Stimulated activated memory B cell treated with anti-CD40 and anti-IgM and Interleukin-4, amounts not matched to agents 10 μg/mL and 1 μg/mL and 100 μg/mL, for 72 hours (primary cell): ENCODE measurements around the gene SLC6A9.

ENCODE experiments used
- ATAC-seq: fragments of 150-1000 bp; cut with Tn5 transposase; 2 replicates; pipeline ENCODE4 v1.10.0; 2021
- H3K27ac Mint-ChIP-seq: one replicate; pipeline ENCODE4 v1.8.0; 2022; ENCODE audit warnings: mild to moderate bottlenecking, mixed read lengths
- H3K27me3 Mint-ChIP-seq: one replicate; pipeline ENCODE4 v1.8.0; 2022; ENCODE audit warnings: mixed read lengths
- H3K36me3 Mint-ChIP-seq: one replicate; pipeline ENCODE4 v1.8.0; 2022; ENCODE audit warnings: mixed read lengths
- H3K4me1 Mint-ChIP-seq: one replicate; pipeline ENCODE4 v1.8.0; 2022; ENCODE audit warnings: mixed read lengths
- H3K4me3 Mint-ChIP-seq: one replicate; pipeline ENCODE4 v1.8.0; 2022; ENCODE audit warnings: mild to moderate bottlenecking, moderate library complexity, mixed read lengths
- H3K9me3 Mint-ChIP-seq: one replicate; pipeline ENCODE4 v1.8.0; 2022; ENCODE audit warnings: mixed read lengths

The SLC6A9 gene

DNA sequence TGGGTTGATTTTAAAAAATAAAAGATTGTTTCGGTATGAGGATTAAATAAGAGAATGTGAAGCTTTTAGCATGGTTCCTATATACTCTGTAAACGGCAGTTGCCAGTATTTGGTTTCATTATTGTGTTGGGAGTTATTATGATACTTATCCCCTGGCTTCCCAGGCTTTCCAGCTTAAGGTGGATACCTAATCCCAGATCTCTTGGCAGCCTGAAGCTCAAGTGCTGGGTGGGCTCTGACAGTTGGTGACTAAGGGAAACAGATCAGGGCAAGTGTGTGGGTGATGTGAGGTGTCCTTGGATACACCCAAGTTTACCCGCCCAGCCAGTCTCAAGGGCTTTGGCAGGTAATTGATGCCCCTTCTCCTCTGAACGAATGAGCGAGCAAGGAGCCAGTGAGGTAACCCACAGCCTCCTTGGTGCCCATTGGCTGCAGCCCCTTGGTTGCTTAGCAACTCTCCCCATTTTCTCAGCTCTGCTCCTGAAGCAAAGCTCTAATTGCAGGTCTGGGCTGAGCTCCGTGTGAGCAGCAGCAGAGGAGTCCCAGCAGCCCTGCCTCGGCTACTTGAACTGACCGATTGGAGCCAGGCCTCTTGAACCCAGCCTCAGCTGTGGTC, 78.4 kb downstream of the SLC6A9 start:
- Mint-ChIP-seq H3K36me3 (peaks cover 46% of the 10 kb centered on the region), H3K27me3 (no peaks in the 10 kb centered on the region), H3K27ac (no peak overlapping the region), H3K4me1 (peaks cover 49% of the 10 kb centered on the region), H3K9me3 (no peaks in the 10 kb centered on the region), H3K4me3 (no peak overlapping the region)
- ATAC-seq: no peak

- Mint-ChIP-seq H3K9me3 (no peaks in the 10 kb centered on the region), H3K36me3 (peaks cover 37% of the 10 kb centered on the region), H3K27me3 (no peaks in the 10 kb centered on the region), H3K27ac (no peak overlapping the region), H3K4me3 (no peak overlapping the region), H3K4me1 (peaks cover 59% of the 10 kb centered on the region)
- ATAC-seq: no peak
Measured at GRCh38 chr1:43951021-43951985, 80.0 kb downstream of the SLC6A9 start.

GRCh38 chr1:43949678-43950077, 81.6 kb downstream of the SLC6A9 start:
- Mint-ChIP-seq H3K4me3 (no peak overlapping the region), H3K27ac (no peak overlapping the region), H3K36me3 (peaks cover 32% of the 10 kb centered on the region), H3K4me1 (peaks cover 69% of the 10 kb centered on the region), H3K9me3 (no peaks in the 10 kb centered on the region), H3K27me3 (no peaks in the 10 kb centered on the region)
- ATAC-seq: no peak

DNA sequence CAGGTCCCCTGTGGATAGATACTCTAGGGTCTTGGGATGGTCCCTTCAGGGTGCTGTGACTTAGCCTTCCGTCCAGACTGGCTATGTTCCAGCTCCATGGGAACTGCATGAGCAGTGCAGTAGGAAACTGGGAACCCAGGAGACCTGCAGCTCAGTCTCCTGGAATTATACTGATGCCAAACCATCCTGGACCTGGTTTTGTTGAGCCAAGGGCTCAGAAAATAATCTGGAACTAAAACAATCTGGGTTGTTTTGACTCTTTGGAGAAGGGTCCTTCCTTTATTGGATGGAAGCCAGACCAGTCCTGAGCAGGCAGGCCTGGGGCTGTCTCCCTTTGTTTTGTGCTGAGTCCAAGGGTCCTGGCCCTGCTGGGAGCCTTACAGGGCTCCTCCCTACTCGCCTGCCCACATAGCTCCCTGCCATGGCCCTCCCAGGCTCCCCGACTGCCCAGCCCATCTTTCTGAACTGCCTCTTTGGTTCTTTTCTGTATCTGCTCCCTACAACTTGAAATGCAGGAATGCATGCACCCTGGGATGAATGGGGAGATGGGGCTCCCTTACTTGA, 83.3 kb downstream of the SLC6A9 start:
- peaks cover 69% of the 10 kb centered on the region for H3K4me1 Mint-ChIP-seq
- no peak for ATAC-seq
- peaks cover 29% of the 10 kb centered on the region for H3K36me3 Mint-ChIP-seq
- no peaks in the 10 kb centered on the region for H3K27me3 Mint-ChIP-seq
- peak overlapping the region; percentile 93 for H3K4me3 Mint-ChIP-seq
- H3K27ac Mint-ChIP-seq: peak overlapping the region; percentile 91
- no peaks in the 10 kb centered on the region for H3K9me3 Mint-ChIP-seq

- Mint-ChIP-seq H3K4me3 (peak overlapping the region; percentile 93), H3K27me3 (no peaks in the 10 kb centered on the region), H3K9me3 (no peaks in the 10 kb centered on the region), H3K27ac (peak overlapping the region; percentile 91), H3K4me1 (peaks cover 74% of the 10 kb centered on the region), H3K36me3 (peaks cover 34% of the 10 kb centered on the region)
- ATAC-seq: peak; percentile 28
Measured at GRCh38 chr1:43947061-43947873, 84.0 kb downstream of the SLC6A9 start.
